ENCODE measurements around the gene SNTG2.

Gene SNTG2

GRCh38 chr2:1137913-1138391, 187.3 kb downstream of the SNTG2 start:
- DNase-seq (ENCODE audit: low read depth in 4 of 4, low spot score in 1 of 4), result no peak

GRCh38 chr2:1140389-1141003, 189.8 kb downstream of the SNTG2 start:
- DNase-seq (ENCODE audit: low read depth in 4 of 4, low spot score in 1 of 4), result peak in 2 of 4 experiments; percentile 21 to 27

GRCh38 chr2:1141079-1141478, 190.4 kb downstream of the SNTG2 start:
- no peak for DNase-seq (ENCODE audit: low read depth in 4 of 4, low spot score in 1 of 4)

GRCh38 chr2:1143129-1143528, 192.5 kb downstream of the SNTG2 start:
- no peak for DNase-seq (ENCODE audit: low read depth in 4 of 4, low spot score in 1 of 4)

- DNase-seq (ENCODE audit: low read depth in 4 of 4, low spot score in 1 of 4), result no peak
These were observed 197.4 kb downstream of the SNTG2 start for GRCh38 chr2:1147873-1148612.

- DNase-seq (ENCODE audit: low read depth in 4 of 4, low spot score in 1 of 4), result no peak
These were observed 200.3 kb downstream of the SNTG2 start for GRCh38 chr2:1150724-1151511.

GRCh38 chr2:1152375-1152774, 201.7 kb downstream of the SNTG2 start:
- no peak for DNase-seq (ENCODE audit: low read depth in 4 of 4, low spot score in 1 of 4)

- no peak for DNase-seq (ENCODE audit: low read depth in 4 of 4, low spot score in 1 of 4)
These were observed 203.3 kb downstream of the SNTG2 start for GRCh38 chr2:1153920-1154319.

- no peak for DNase-seq (ENCODE audit: low read depth in 4 of 4, low spot score in 1 of 4)
These were observed 204.3 kb downstream of the SNTG2 start for GRCh38 chr2:1154710-1155594.

- no peak for DNase-seq (ENCODE audit: low read depth in 4 of 4, low spot score in 1 of 4)
These were observed 205.4 kb downstream of the SNTG2 start for GRCh38 chr2:1156059-1156458.

GRCh38 chr2:1156531-1156930, 205.9 kb downstream of the SNTG2 start:
- no peak for DNase-seq (ENCODE audit: low read depth in 4 of 4, low spot score in 1 of 4)

- no peak for DNase-seq (ENCODE audit: low read depth in 4 of 4, low spot score in 1 of 4)
These were observed 206.5 kb downstream of the SNTG2 start for GRCh38 chr2:1157107-1157506.

- no peak for DNase-seq (ENCODE audit: low read depth in 4 of 4, low spot score in 1 of 4)
These were observed 208.4 kb downstream of the SNTG2 start for GRCh38 chr2:1159013-1159412.

- DNase-seq (ENCODE audit: low read depth in 4 of 4, low spot score in 1 of 4), result no peak
These were observed 211.6 kb downstream of the SNTG2 start for GRCh38 chr2:1162246-1162645.

- peak in 2 of 4 experiments; percentile 17 to 18 for DNase-seq (ENCODE audit: low read depth in 4 of 4, low spot score in 1 of 4)
These were observed 212.3 kb downstream of the SNTG2 start for GRCh38 chr2:1162768-1163584.

GRCh38 chr2:1166976-1167375, 216.3 kb downstream of the SNTG2 start:
- no peak for DNase-seq (ENCODE audit: low read depth in 4 of 4, low spot score in 1 of 4)

- no peak for DNase-seq (ENCODE audit: low read depth in 4 of 4, low spot score in 1 of 4)
These were observed 218.2 kb downstream of the SNTG2 start for GRCh38 chr2:1168846-1169245.

- DNase-seq (ENCODE audit: low read depth in 4 of 4, low spot score in 1 of 4), result no peak
These were observed 218.8 kb downstream of the SNTG2 start for GRCh38 chr2:1169291-1169949.

GRCh38 chr2:1170241-1170640, 219.6 kb downstream of the SNTG2 start:
- no peak for DNase-seq (ENCODE audit: low read depth in 4 of 4, low spot score in 1 of 4)

- DNase-seq (ENCODE audit: low read depth in 4 of 4, low spot score in 1 of 4), result no peak
These were observed 220.1 kb downstream of the SNTG2 start for GRCh38 chr2:1170711-1171110.

Data from stimulated activated CD4-positive, alpha-beta T cell treated with anti-CD3 and anti-CD28 coated beads, Interleukin-1b, Interleukin-23, amount 100 ng/mL, for 24 hours (primary cell).